ENCODE measurements around the gene EEF1AKMT3.

GRCh38 chr12:57723630-57723962, 48.8 kb upstream of the EEF1AKMT3 start:
- TF ChIP-seq CTCF (conservative IDR thresholded peaks at IDR 0.05; ENCODE audit: low read length) = no peak
- TF ChIP-seq EZH2phosphoT487 (IDR thresholded peaks at IDR 0.05; ENCODE audit: borderline replicate concordance) = no peak

Data from Loucy (cell line).